Gastrocnemius medialis (tissue), 4 donors: Measurements from ENCODE around the gene RIPK3. TPM values are rescaled to one million over a fixed set of nuclear protein-coding genes. Genes with fewer than 3 reads are reported as not detected.
A peak's percentile ranks its signal among the peaks of the same experiment; 100 is the strongest.

Experiments used
- ATAC-seq, 2 donors: fragments of 150-250 bp; one replicate each; pipeline ENCODE4 v1.9.1; 2016
- DNase-seq, 2 donors: peaks; one replicate each; pipeline ENCODE4 v3.0.0-alpha.2; 2019
- H3K27ac ChIP-seq, 4 donors: fragments of 200-600 bp; sonication (generic); 1 replicate in 1 of 4; 2 replicates in 3 of 4; pipeline ENCODE4 v1.5.1; 2016 to 2018; ENCODE audit warnings: mild to moderate bottlenecking in 2 of 4, moderate library complexity in 1 of 4
- H3K27me3 ChIP-seq, 3 donors: fragments of 200-600 bp; sonication (generic) in 2 of 3; 1 replicate in 1 of 3; 2 replicates in 2 of 3; pipeline versions ENCODE4 v1.5.1 to v1.6.0; 2016 to 2019; ENCODE audit warnings: mild to moderate bottlenecking in 1 of 3, moderate library complexity in 1 of 3
- H3K36me3 ChIP-seq, 2 donors: fragments of 200-600 bp; sonication (generic) in 1 of 2; one replicate each; pipeline ENCODE4 v1.5.1; 2017 to 2018
- H3K4me1 ChIP-seq, 2 donors: fragments of 200-600 bp; sonication (generic) in 1 of 2; one replicate each; pipeline ENCODE4 v1.5.1; 2016 to 2017; ENCODE audit warnings: mild to moderate bottlenecking in 2 of 2
- H3K4me3 ChIP-seq, 4 donors: fragments of 200-600 bp; sonication (generic) in 3 of 4; 1 replicate in 1 of 4; 2 replicates in 3 of 4; pipeline ENCODE4 v1.5.1; 2016 to 2019; ENCODE audit warnings: mild to moderate bottlenecking in 2 of 4
- H3K9me3 ChIP-seq, 3 donors: fragments of 200-600 bp; sonication (generic) in 2 of 3; 1 replicate in 1 of 3; 2 replicates in 2 of 3; pipeline ENCODE4 v1.5.1; 2016 to 2019
- POLR2A ChIP-seq, 2 donors: fragments of 450-650 bp; IDR thresholded peaks; one replicate each; pipeline ENCODE4 v1.6.1; 2017; ENCODE audit warnings: antibody characterized with exemption in 2 of 2, mild to moderate bottlenecking in 2 of 2, moderate library complexity in 2 of 2
- in situ Hi-C, 4 donors: fragments of 200-750 bp; cut with MboI; loops; one replicate each; pipeline versions ENCODE4 v1.15.0 to v1.8.0; 2017; ENCODE audit warnings: low sequenced_read_pairs in 4 of 4
- intact Hi-C: fragments of 100-400 bp; cut with DNase I; formaldehyde crosslinking; loops from one replicate; pipeline ENCODE4 v1.15.1; 2023; ENCODE audit warnings: low total_unique reads
- total RNA-seq, 4 donors: library from RNA; depleted of rRNA; stranded (reverse); fragments of >200 nt; gene quantifications; one replicate each; pipeline versions ENCODE4 v1.1.0 to v1.2.3, GENCODE V29; 2016
- TF ChIP-seq, protein P1 (sequence below), 5 experiments: fragments of 450-650 bp in 3 of 5; fragments of 200-600 bp in 2 of 5; sonication (generic) in 2 of 5; IDR thresholded peaks in 4 of 5; conservative IDR thresholded peaks in 1 of 5; 1 replicate in 4 of 5; 2 replicates in 1 of 5; pipeline ENCODE4 v1.5.1; 2016 to 2019; ENCODE audit warnings: antibody characterized with exemption in 5 of 5, mild to moderate bottlenecking in 3 of 5, moderate library complexity in 3 of 5

Gene RIPK3
- total RNA-seq, 4 donors from 2014 or later, result 0.66 to 1.6 (median 0.97) TPM

DNA sequence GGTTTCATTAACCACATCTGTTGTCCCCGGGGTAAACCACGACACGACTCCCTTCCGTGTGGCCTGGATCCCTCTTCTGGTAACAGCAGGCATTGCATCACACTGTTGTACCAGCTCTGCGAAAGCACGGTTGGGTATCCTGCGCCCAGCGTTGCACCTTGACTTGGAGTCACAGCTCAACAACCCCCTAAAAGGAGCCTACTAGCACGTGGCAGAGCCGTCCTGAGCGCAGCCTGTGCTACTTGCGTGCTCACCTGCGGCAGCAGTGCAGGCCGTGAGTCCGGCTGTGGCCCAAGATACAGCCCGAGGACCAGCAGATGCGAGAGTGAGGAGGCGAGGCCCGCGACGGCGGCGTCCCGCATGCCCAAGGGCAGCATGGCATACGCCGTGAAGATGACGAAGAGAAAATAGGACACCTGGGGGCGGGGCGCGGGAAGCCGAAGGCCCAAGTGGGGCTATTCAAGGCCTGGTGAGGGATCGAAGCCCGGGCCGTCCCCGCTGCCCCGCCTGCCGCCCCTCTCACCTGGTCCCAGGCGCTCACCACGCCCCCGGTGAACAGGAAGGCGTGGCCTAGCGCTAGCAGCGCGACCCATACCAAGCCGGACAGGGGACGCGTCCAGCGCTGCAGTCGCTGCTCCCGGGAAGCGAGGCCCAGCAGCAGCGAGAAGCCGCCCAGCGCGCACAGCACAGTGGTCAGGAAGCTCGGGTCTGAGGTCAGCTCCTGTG, 7.4 kb downstream of the RIPK3 start:
- no peak for TF ChIP-seq POLR2A (IDR thresholded peaks at IDR 0.05)
- TF ChIP-seq, protein P1, sequence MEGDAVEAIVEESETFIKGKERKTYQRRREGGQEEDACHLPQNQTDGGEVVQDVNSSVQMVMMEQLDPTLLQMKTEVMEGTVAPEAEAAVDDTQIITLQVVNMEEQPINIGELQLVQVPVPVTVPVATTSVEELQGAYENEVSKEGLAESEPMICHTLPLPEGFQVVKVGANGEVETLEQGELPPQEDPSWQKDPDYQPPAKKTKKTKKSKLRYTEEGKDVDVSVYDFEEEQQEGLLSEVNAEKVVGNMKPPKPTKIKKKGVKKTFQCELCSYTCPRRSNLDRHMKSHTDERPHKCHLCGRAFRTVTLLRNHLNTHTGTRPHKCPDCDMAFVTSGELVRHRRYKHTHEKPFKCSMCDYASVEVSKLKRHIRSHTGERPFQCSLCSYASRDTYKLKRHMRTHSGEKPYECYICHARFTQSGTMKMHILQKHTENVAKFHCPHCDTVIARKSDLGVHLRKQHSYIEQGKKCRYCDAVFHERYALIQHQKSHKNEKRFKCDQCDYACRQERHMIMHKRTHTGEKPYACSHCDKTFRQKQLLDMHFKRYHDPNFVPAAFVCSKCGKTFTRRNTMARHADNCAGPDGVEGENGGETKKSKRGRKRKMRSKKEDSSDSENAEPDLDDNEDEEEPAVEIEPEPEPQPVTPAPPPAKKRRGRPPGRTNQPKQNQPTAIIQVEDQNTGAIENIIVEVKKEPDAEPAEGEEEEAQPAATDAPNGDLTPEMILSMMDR (IDR thresholded peaks at IDR 0.05 in 4 of 5, conservative IDR thresholded peaks at IDR 0.05 in 1 of 5), result peak; percentile 29 to 65 (median 48)
- in situ Hi-C loops, result loop anchor here (5.0 to 10.0 kb wide), 3 partner anchors 100 to 105 kb away; no protein-coding TSS in a partner anchor
- peaks cover 9 to 25% of the 10 kb centered on the region in 2 donors for H3K4me1 ChIP-seq
- DNase-seq (peak; percentile 43 to 45), ATAC-seq (peak; percentile 57 to 72)
- H3K27me3 ChIP-seq, result peaks cover 19 to 45% (median 39%) of the 10 kb centered on the region in 3 donors
- peak overlapping the region in 3 of 4 donors; percentile 19 to 23 (median 19) for H3K4me3 ChIP-seq
- H3K36me3 ChIP-seq, result no peaks in the 10 kb centered on the region
- no peaks in the 10 kb centered on the region for H3K9me3 ChIP-seq
- intact Hi-C loops, result no loop called here
- no peak overlapping the region for H3K27ac ChIP-seq

DNA sequence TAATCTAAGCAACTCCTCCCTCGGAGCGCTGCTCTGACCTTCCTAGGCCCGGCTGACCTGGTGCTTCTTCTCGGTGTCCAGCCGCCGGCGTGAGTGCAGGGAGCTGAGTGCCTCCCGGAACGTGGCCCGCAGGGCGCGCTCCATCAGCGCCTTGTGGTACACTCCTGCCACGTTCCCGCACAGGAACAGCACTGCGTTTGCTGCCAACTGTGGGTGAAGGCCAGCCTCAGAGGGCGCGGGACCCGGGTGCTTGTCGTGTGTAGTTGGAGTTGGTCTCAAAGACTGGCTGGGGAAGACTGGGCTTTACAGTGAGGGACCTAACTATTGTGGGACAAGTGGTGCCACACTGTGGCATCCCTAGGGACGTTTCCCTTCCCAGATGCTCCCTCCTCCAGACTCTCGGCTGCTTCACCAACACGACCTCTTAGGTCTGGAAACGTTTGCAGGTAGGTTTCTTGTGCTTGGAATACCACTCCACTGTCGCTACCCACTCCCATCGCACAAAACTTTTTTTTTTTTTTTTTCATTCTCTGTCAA, 8.0 kb downstream of the RIPK3 start:
- H3K27ac ChIP-seq, result no peak overlapping the region
- intact Hi-C loops (no loop called here), in situ Hi-C loops (loop anchor here (5.0 to 10.0 kb wide), 3 partner anchors 101 to 106 kb away; no protein-coding TSS in a partner anchor)
- peaks cover 9 to 25% of the 10 kb centered on the region in 2 donors for H3K4me1 ChIP-seq
- no peaks in the 10 kb centered on the region for H3K36me3 ChIP-seq
- DNase-seq, result no peak
- H3K9me3 ChIP-seq, result no peaks in the 10 kb centered on the region
- peaks cover 19 to 40% (median 39%) of the 10 kb centered on the region in 3 donors for H3K27me3 ChIP-seq
- no peak overlapping the region for H3K4me3 ChIP-seq
- ATAC-seq, result no peak
- TF ChIP-seq, protein P1 (IDR thresholded peaks at IDR 0.05 in 4 of 5, conservative IDR thresholded peaks at IDR 0.05 in 1 of 5), result no peak
- TF ChIP-seq POLR2A (IDR thresholded peaks at IDR 0.05), result no peak

DNA sequence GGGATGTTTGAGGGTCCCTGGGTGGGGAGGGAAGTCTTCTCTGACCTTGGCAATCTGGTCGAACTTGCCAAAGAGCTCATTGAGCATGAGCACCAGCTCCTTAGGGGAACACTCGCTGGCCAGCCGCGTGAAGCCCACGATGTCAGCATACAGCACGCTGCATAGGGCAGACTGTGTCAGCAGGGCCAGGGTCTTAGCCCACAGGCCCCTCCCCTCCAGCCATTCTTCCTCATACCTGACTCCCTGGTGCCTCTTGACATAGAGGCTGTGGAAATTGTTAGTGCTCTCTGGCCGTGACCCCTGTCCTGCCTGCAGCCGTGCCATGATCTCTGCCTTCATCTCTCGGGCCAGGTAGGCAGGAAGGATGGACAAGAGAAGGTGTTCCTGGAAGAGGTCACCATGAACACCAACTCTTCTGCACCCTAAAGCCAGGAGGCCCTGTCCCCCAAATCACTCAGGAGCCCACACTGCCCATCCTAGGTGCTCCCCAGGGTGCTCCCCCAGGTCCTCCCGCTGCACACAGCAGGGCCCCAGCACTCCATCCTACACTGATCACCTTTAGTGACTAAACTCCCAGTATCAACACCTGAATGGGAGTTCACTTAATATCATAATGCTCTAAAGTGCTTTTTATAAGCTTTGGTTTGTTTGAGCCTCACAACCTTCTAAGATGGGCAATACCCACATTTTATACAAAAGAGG, 8.7 kb downstream of the RIPK3 start:
- intact Hi-C loops, result no loop called here
- no peaks in the 10 kb centered on the region for H3K9me3 ChIP-seq
- in situ Hi-C loops, result loop anchor here (5.0 to 10.0 kb wide), 3 partner anchors 101 to 106 kb away; no protein-coding TSS in a partner anchor
- peaks cover 19 to 37% (median 34%) of the 10 kb centered on the region in 3 donors for H3K27me3 ChIP-seq
- H3K4me1 ChIP-seq, result peaks cover 9 to 25% of the 10 kb centered on the region in 2 donors
- no peak overlapping the region for H3K27ac ChIP-seq
- no peak for TF ChIP-seq POLR2A (IDR thresholded peaks at IDR 0.05)
- TF ChIP-seq, protein P1 (IDR thresholded peaks at IDR 0.05 in 4 of 5, conservative IDR thresholded peaks at IDR 0.05 in 1 of 5), result no peak
- ATAC-seq, result no peak
- H3K4me3 ChIP-seq, result no peak overlapping the region
- no peaks in the 10 kb centered on the region for H3K36me3 ChIP-seq
- no peak for DNase-seq

DNA sequence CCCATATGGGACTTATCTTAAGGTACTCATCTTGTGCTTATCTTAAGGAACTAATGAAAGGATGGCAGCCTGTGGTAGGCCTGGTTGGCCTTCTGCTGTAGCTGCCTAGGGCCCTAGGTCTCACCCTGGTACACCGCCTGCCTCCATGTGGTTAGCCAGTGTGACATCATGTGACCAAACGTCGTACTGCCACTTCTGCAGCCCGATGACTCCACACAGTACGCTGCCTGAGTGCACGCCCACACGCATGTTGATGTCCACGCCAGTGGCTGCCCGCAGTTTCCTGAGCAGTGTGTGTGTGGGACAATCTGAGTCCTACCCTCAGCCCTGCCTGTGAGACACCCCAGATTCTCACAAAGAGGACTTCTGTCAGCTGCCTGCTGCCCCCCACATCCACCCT, 10.1 kb downstream of the RIPK3 start:
- Histone ChIP-seq H3K27me3 (peaks cover 16 to 23% (median 22%) of the 10 kb centered on the region in 3 donors), H3K36me3 (no peaks in the 10 kb centered on the region), H3K27ac (no peak overlapping the region), H3K4me3 (no peak overlapping the region), H3K9me3 (no peaks in the 10 kb centered on the region), H3K4me1 (peaks cover 9 to 25% of the 10 kb centered on the region in 2 donors)
- TF ChIP-seq, protein P1 (IDR thresholded peaks at IDR 0.05 in 4 of 5, conservative IDR thresholded peaks at IDR 0.05 in 1 of 5), result no peak
- no peak for TF ChIP-seq POLR2A (IDR thresholded peaks at IDR 0.05)
- in situ Hi-C loops, result loop anchor here (5.0 to 10.0 kb wide), 3 partner anchors 103 to 108 kb away; no protein-coding TSS in a partner anchor
- intact Hi-C loops, result no loop called here
- peak in 1 of 2 donors; percentile 49 for DNase-seq
- no peak for ATAC-seq
